Cardiac muscle cell (in vitro differentiated cells and primary cell): ENCODE results near the gene KRTAP2-3. TPM values are rescaled to one million over a fixed set of nuclear protein-coding genes. Genes with fewer than 3 reads are reported as not detected.
"Not testable (repeated sequence)": the region's sequence is repeated elsewhere in the genome, so short reads cannot be mapped to it uniquely, and the experiment has no call there.

ENCODE experiments used
- DNase-seq, 2 donors: peaks; one replicate each; pipeline versions ENCODE4 v3.0.0 to v3.0.0-alpha.2; 2010 to 2017; ENCODE audit warnings: low read depth in 1 of 2, low spot score in 1 of 2
- H3K27ac ChIP-seq: fragments of 200-600 bp; sonication (generic); 2 replicates; pipeline ENCODE4 v1.5.1; 2016
- H3K27me3 ChIP-seq: fragments of 200-600 bp; sonication (generic); 2 replicates; pipeline ENCODE4 v1.6.0; 2016; ENCODE audit warnings: control low read depth
- H3K36me3 ChIP-seq: fragments of 200-600 bp; sonication (generic); 2 replicates; pipeline ENCODE4 v1.5.1; 2016; ENCODE audit warnings: control low read depth
- H3K4me1 ChIP-seq: fragments of 200-600 bp; sonication (generic); 2 replicates; pipeline ENCODE4 v1.8.1; 2017; ENCODE audit warnings: low read depth, mild to moderate bottlenecking, mixed run types
- H3K4me3 ChIP-seq: fragments of 200-600 bp; sonication (generic); 2 replicates; pipeline ENCODE4 v1.5.1; 2016; ENCODE audit warnings: mild to moderate bottlenecking
- H3K9me3 ChIP-seq: fragments of 200-600 bp; sonication (generic); 2 replicates; pipeline ENCODE4 v1.5.1; 2017; ENCODE audit warnings: low read depth, mild to moderate bottlenecking, control low read depth
- CTCF ChIP-seq: IDR thresholded peaks from 2 replicates; pipeline ENCODE4 v1.5.1; 2012; ENCODE audit warnings: low read depth, mild to moderate bottlenecking, low read length
- polyA plus RNA-seq: library from polyadenylated mRNA; unstranded; fragments of >200 nt; fragmentation: Nextera tagmentation; extraction: Ambion mirVana; gene quantifications from 2 replicates; pipeline ENCODE4 v1.2.1, GENCODE V29; 2016
- total RNA-seq: library from RNA; depleted of rRNA; stranded (reverse); fragments of >200 nt; gene quantifications from 2 replicates; pipeline ENCODE4 v1.2.3, GENCODE V29; 2016

KRTAP2-3 gene
- total and polyA plus RNA-seq, 2 experiments from 2014 or later, result not detected

DNA sequence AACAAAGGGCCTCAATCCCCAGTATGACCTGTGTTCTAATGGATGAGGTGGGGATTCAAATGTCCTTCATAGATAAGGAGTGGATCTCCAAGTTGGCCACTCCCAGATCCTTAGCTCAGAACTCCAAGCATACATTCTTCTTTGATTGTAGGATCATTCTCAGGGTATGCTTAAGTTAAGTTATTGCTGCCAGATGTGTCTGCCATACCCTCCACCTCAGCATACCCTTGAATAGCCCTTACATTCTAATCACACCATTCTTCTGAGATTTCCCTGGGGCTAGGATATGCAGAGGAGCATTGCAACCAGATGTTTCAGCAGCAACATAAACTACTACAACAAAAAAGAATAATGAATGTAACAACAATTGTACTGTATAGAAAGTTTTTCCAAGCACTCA is 7.4 kb upstream of the KRTAP2-3 start:
- Histone ChIP-seq H3K9me3 (no peaks in the 10 kb centered on the region), H3K27me3 (no peaks in the 10 kb centered on the region), H3K4me3 (no peak overlapping the region), H3K36me3 (no peaks in the 10 kb centered on the region), H3K4me1 (no peaks in the 10 kb centered on the region), H3K27ac (no peak overlapping the region)
- DNase-seq, result no peak
- TF ChIP-seq CTCF, result no peak

GRCh38 chr17:41065829-41066624 is 6.1 kb upstream of the KRTAP2-3 start, which contains the start of gene KRTAP2-4:
KRTAP2-4 (minus strand) TSS chr17:41065879; CDS start chr17:41065845, 34 bp downstream.
- H3K4me1 ChIP-seq, result no peaks in the 10 kb centered on the region
- no peak within 1 kb of the TSS for H3K27ac ChIP-seq
- DNase-seq, result peak in 1 of 2 donors; percentile 47
- no peaks in the 10 kb centered on the region for H3K36me3 ChIP-seq
- TF ChIP-seq CTCF, result no peak
- H3K4me3 ChIP-seq, result no peak within 1 kb of the TSS
- H3K9me3 ChIP-seq, result no peaks in the 10 kb centered on the region
- no peaks in the 10 kb centered on the region for H3K27me3 ChIP-seq

DNA sequence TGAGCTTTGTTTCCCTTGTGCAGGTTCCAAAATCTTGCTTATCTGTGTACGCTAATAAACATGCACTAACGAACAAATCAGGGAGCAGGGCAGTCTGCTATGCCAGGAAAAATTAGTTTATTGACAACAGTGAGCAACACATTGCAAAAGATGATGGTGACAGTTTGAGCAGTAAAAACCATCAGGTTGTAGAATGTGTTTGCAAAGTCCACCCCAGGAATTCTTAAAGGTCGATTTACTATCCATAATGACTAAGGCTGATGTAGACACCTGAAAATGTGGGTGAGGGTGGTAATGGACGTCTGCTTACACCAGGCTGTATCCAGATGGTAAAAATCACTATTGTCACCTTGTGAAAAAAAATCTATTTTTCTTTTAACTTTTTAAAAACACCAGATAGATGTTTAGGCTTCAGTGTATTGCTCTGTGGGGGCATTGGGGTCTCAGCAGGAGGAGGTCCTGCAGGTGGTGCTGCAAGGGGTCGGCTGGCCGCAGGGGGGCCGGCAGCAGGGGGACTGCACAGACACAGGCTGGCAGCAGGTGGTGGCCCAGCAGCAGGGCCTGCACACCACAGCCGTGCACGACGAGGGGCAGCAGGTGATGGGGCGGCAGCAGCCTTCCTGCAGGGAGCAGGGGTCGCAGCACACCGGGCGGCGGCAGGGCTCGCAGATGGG is 5.2 kb upstream of the KRTAP2-3 start:
- DNase-seq, H3K36me3 ChIP-seq, H3K27me3 ChIP-seq, H3K27ac ChIP-seq, H3K9me3 ChIP-seq, H3K4me3 ChIP-seq, H3K4me1 ChIP-seq: not testable (repeated sequence)

GRCh38 chr17:41064301-41064700 is 4.4 kb upstream of the KRTAP2-3 start:
- no peak for DNase-seq
- TF ChIP-seq CTCF, result no peak
- no peaks in the 10 kb centered on the region for H3K4me1 ChIP-seq
- H3K27me3 ChIP-seq, result no peaks in the 10 kb centered on the region
- H3K9me3 ChIP-seq, result no peaks in the 10 kb centered on the region
- H3K27ac ChIP-seq, result no peak overlapping the region
- H3K4me3 ChIP-seq, result no peak overlapping the region
- H3K36me3 ChIP-seq, result no peaks in the 10 kb centered on the region

GRCh38 chr17:41063449-41063848 is 3.5 kb upstream of the KRTAP2-3 start:
- H3K36me3 ChIP-seq, result no peaks in the 10 kb centered on the region
- no peak for TF ChIP-seq CTCF
- H3K27ac ChIP-seq, result no peak overlapping the region
- H3K27me3 ChIP-seq, result no peaks in the 10 kb centered on the region
- no peak overlapping the region for H3K4me3 ChIP-seq
- no peaks in the 10 kb centered on the region for H3K4me1 ChIP-seq
- no peak for DNase-seq
- no peaks in the 10 kb centered on the region for H3K9me3 ChIP-seq

DNA sequence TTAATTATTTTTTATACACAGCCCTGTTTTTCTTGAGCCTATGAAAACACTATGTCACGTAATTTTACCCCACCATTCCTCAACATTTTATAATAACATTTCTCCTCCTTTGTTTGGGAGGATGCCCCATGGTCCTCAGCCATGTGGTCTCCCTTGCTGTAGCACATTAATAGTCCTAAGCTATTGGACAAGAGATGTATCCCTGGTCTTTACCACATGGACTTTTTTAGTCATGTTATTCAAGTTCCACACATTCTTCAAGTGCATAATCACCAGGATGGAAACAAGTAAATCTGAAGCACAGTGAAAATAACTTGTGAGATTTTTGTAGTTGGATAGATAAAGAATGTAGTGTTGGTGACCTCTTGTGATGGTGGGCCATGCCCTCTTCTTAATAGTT is 2.0 kb upstream of the KRTAP2-3 start:
- Histone ChIP-seq H3K36me3 (no peaks in the 10 kb centered on the region), H3K4me3 (no peak overlapping the region), H3K27ac (no peak overlapping the region), H3K27me3 (no peaks in the 10 kb centered on the region), H3K9me3 (no peaks in the 10 kb centered on the region), H3K4me1 (no peaks in the 10 kb centered on the region)
- TF ChIP-seq CTCF, result no peak
- DNase-seq, result peak in 1 of 2 donors; percentile 47

GRCh38 chr17:41059276-41060051 is 450 bp downstream of the KRTAP2-3 start:
- peak in 1 of 2 donors; percentile 22 for DNase-seq
- H3K4me1 ChIP-seq, H3K36me3 ChIP-seq, H3K4me3 ChIP-seq, H3K9me3 ChIP-seq, H3K27me3 ChIP-seq, H3K27ac ChIP-seq: not testable (repeated sequence)
